ENCODE measurements around the gene KRT3. TPM values are rescaled to one million over a fixed set of nuclear protein-coding genes. Genes with fewer than 3 reads are reported as not detected.

The KRT3 gene
- total and polyA plus RNA-seq, 2 donors from 2014 or later, result not detected

GRCh38 chr12:52832451-52832850, 36.5 kb upstream of the KRT3 start:
- no peaks in the 10 kb centered on the region for H3K36me3 ChIP-seq (ENCODE audit: control insufficient read depth in 2 of 3, insufficient read depth in 3 of 3, low read length in 3 of 3)
- no peak overlapping the region for H3K27ac ChIP-seq (ENCODE audit: low read depth in 2 of 2, low read length in 2 of 2)
- H3K4me1 ChIP-seq (ENCODE audit: control insufficient read depth in 2 of 3, insufficient read depth in 2 of 3, low read depth in 1 of 3, low read length in 3 of 3), result no peaks in the 10 kb centered on the region
- DNase-seq (no peak), FAIRE-seq (no peak)
- intact Hi-C loops (cut with DNase I), result no loop called here
- no peak overlapping the region for H3K9ac ChIP-seq (ENCODE audit: low read length in 3 of 3)
- H3K27me3 ChIP-seq (ENCODE audit: control insufficient read depth, insufficient read depth, low read length), result no peaks in the 10 kb centered on the region
- H3K9me3 ChIP-seq (ENCODE audit: control insufficient read depth in 2 of 3, insufficient read depth in 1 of 3, low read length in 3 of 3), result no peaks in the 10 kb centered on the region
- H3K4me3 ChIP-seq (ENCODE audit: low read length in 3 of 3), result no peak overlapping the region
- no peak for TF ChIP-seq CTCF (IDR thresholded peaks at IDR 0.05; ENCODE audit: borderline replicate concordance, extremely low read depth, insufficient read depth)

DNA sequence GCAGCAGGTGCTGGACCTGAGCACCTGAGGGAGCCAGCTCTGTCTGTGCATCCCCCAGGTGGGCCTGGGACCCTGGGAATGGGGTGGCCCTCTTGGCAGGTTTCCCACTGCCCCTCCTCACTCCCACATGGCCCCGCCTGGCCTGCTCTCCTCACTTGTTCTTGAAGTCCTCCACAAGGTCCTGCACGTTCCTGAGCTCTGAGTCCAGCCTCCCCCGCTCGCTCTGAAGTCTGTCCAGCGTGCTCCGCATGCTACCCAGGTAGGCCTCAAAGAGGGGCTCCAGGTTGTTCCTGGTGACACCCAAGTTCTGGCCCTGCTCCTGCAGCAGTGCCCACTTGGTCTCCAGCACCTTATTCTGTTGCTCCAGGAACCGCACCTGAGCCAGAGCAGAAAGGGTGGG, 35.3 kb upstream of the KRT3 start:
- FAIRE-seq, result no peak

GRCh38 chr12:52829986-52830770, 34.3 kb upstream of the KRT3 start:
- DNase-seq (no peak), FAIRE-seq (no peak)
- no peaks in the 10 kb centered on the region for H3K4me1 ChIP-seq (ENCODE audit: control insufficient read depth in 2 of 3, insufficient read depth in 2 of 3, low read depth in 1 of 3, low read length in 3 of 3)
- H3K36me3 ChIP-seq (ENCODE audit: control insufficient read depth in 2 of 3, insufficient read depth in 3 of 3, low read length in 3 of 3), result no peaks in the 10 kb centered on the region
- no peaks in the 10 kb centered on the region for H3K9me3 ChIP-seq (ENCODE audit: control insufficient read depth in 2 of 3, insufficient read depth in 1 of 3, low read length in 3 of 3)
- intact Hi-C loops (cut with DNase I), result no loop called here
- no peak overlapping the region for H3K9ac ChIP-seq (ENCODE audit: low read length in 3 of 3)
- TF ChIP-seq CTCF (IDR thresholded peaks at IDR 0.05; ENCODE audit: borderline replicate concordance, extremely low read depth, insufficient read depth), result no peak
- H3K27ac ChIP-seq (ENCODE audit: low read depth in 2 of 2, low read length in 2 of 2), result no peak overlapping the region
- H3K4me3 ChIP-seq (ENCODE audit: low read length in 3 of 3), result no peak overlapping the region
- no peaks in the 10 kb centered on the region for H3K27me3 ChIP-seq (ENCODE audit: control insufficient read depth, insufficient read depth, low read length)

More for the DNA sequence above, 35.3 kb upstream of the KRT3 start:
- Histone ChIP-seq H3K4me1 (ENCODE audit: control insufficient read depth in 2 of 3, insufficient read depth in 2 of 3, low read depth in 1 of 3, low read length in 3 of 3) (no peaks in the 10 kb centered on the region), H3K27me3 (ENCODE audit: control insufficient read depth, insufficient read depth, low read length) (no peaks in the 10 kb centered on the region), H3K27ac (ENCODE audit: low read depth in 2 of 2, low read length in 2 of 2) (no peak overlapping the region), H3K4me3 (ENCODE audit: low read length in 3 of 3) (no peak overlapping the region), H3K9me3 (ENCODE audit: control insufficient read depth in 2 of 3, insufficient read depth in 1 of 3, low read length in 3 of 3) (no peaks in the 10 kb centered on the region), H3K9ac (ENCODE audit: low read length in 3 of 3) (no peak overlapping the region), H3K36me3 (ENCODE audit: control insufficient read depth in 2 of 3, insufficient read depth in 3 of 3, low read length in 3 of 3) (no peaks in the 10 kb centered on the region)
- DNase-seq, result no peak
- intact Hi-C loops (cut with DNase I), result no loop called here
- no peak for TF ChIP-seq CTCF (IDR thresholded peaks at IDR 0.05; ENCODE audit: borderline replicate concordance, extremely low read depth, insufficient read depth)
